ENCODE data around the gene AAMP.

- TF ChIP-seq CTCF (IDR thresholded peaks at IDR 0.05) (no peak), POLR2A (IDR thresholded peaks at IDR 0.05) (no peak), POLR2AphosphoS5 (IDR thresholded peaks at IDR 0.05) (no peak), EP300 (IDR thresholded peaks at IDR 0.05) (no peak)
Observed at GRCh38 chr2:218218268-218219185, 51.4 kb downstream of the AAMP start.

All from gastroesophageal sphincter (tissue), 3 donors.